Kidney (tissue), 14 donors: ENCODE results near the gene SLC5A3. TPM values are rescaled to one million over a fixed set of nuclear protein-coding genes. Genes with fewer than 3 reads are reported as not detected.

Experiments
- DNase-seq, 5 donors: peaks; one replicate each; pipeline ENCODE4 v3.0.0-alpha.2; 2013 to 2020
- FAIRE-seq: peaks from 2 replicates; lab custom pipeline; 2012; peaks lifted over from hg19 to GRCh38; lab: Jason Lieb, UNC
- H3K27ac ChIP-seq, 2 donors: one replicate each; pipeline ENCODE4 v1.7.0; 2013; ENCODE audit warnings: low read depth in 2 of 2, low read length in 2 of 2, inconsistent platforms in 1 of 2
- H3K27me3 ChIP-seq: one replicate; pipeline ENCODE4 v1.7.1; 2013; ENCODE audit warnings: low read length, inconsistent platforms; ENCODE audit not compliant: control insufficient read depth, insufficient read depth
- H3K36me3 ChIP-seq, 3 donors: one replicate each; pipeline versions ENCODE4 v1.7.0 to v1.7.1; 2013; ENCODE audit warnings: low read length in 3 of 3, control low read depth in 1 of 3, inconsistent platforms in 1 of 3; ENCODE audit not compliant: insufficient read depth in 3 of 3, control insufficient read depth in 2 of 3
- H3K4me1 ChIP-seq, 3 donors: one replicate each; pipeline versions ENCODE4 v1.7.0 to v1.7.1; 2013; ENCODE audit warnings: low read length in 3 of 3, inconsistent platforms in 1 of 3, low read depth in 1 of 3; ENCODE audit not compliant: control insufficient read depth in 2 of 3, insufficient read depth in 2 of 3
- H3K4me3 ChIP-seq, 3 donors: one replicate each; pipeline versions ENCODE4 v1.7.0 to v1.8.1; 2013; ENCODE audit warnings: low read length in 3 of 3, control low read depth in 1 of 3, inconsistent platforms in 1 of 3
- H3K9ac ChIP-seq, 3 donors: one replicate each; pipeline versions ENCODE4 v1.7.0 to v1.7.1; 2013; ENCODE audit warnings: low read length in 3 of 3, control low read depth in 1 of 3, inconsistent platforms in 1 of 3
- H3K9me3 ChIP-seq, 3 donors: one replicate each; pipeline versions ENCODE4 v1.7.0 to v1.7.1; 2013; ENCODE audit warnings: low read length in 3 of 3, control low read depth in 1 of 3, inconsistent platforms in 1 of 3; ENCODE audit not compliant: control insufficient read depth in 2 of 3, insufficient read depth in 1 of 3
- CTCF ChIP-seq: IDR thresholded peaks from 3 replicates; pipeline ENCODE4 v1.5.1; 2012; ENCODE audit warnings: mild to moderate bottlenecking, moderate library complexity, borderline replicate concordance; ENCODE audit not compliant: insufficient read depth; ENCODE audit errors: extremely low read depth
- intact Hi-C: fragments of 100-400 bp; cut with DNase I; formaldehyde crosslinking; loops from one replicate; pipeline ENCODE4 v1.11.1; 2022
- polyA plus RNA-seq: library from polyadenylated mRNA; stranded (reverse); fragments of 350-450 nt; fragmentation: Illumina TruSeq; extraction: RNeasy Lipid Tissue Mini Kit (QIAGEN cat#74804); gene quantifications from one replicate; pipeline ENCODE4 v1.2.3, GENCODE V29; 2014; ENCODE audit warnings: low read depth, low replicate concordance; ENCODE audit not compliant: insufficient read depth
- total RNA-seq: library from RNA; stranded (reverse); fragmentation: NEBNext Ultra II Directional; extraction: Animal tissue kit (Norgen Biotek cat#: 25700); gene quantifications from one replicate; pipeline ENCODE4 v1.2.1, GENCODE V29; 2021
- donor health status: control.
- donor health status: control.
- donor health status: control.
- donor health status: control.
- donor health status: control.
- donor health status: DM: yes; HTN: yes; CAD: no.
- donor health status: Normal renal cell carcinoma (clear cell type).

SLC5A3 gene
- total and polyA plus RNA-seq, 2 donors from 2014 or later: 12.4 to 26.0 TPM

GRCh38 chr21:34122047-34122446, 48.7 kb downstream of the SLC5A3 start:
- DNase-seq: no peak
- H3K9me3 ChIP-seq: no peaks in the 10 kb centered on the region
- H3K4me3 ChIP-seq: no peak overlapping the region
- intact Hi-C loops: no loop called here
- no peak overlapping the region for H3K9ac ChIP-seq
- no peak for FAIRE-seq
- H3K27ac ChIP-seq: no peak overlapping the region
- peaks cover 0 to 15% (median 2%) of the 10 kb centered on the region in 3 donors for H3K4me1 ChIP-seq
- peaks cover 0 to 16% (median 2%) of the 10 kb centered on the region in 3 donors for H3K36me3 ChIP-seq
- no peaks in the 10 kb centered on the region for H3K27me3 ChIP-seq
- TF ChIP-seq CTCF: no peak

Other genes with a start within 250 kb of the SLC5A3 start
- 165 TPM for gene ATP5PO, start 157.8 kb upstream of the SLC5A3 start, total RNA-seq
- gene ATP5PO, start 157.8 kb upstream of the SLC5A3 start, polyA plus RNA-seq: 693 TPM
- 52.3 TPM for gene MRPS6, start within 50 bp of the SLC5A3 start, total RNA-seq
- gene MRPS6, start within 50 bp of the SLC5A3 start, polyA plus RNA-seq: 270 TPM